Measurements from ENCODE around the gene C17orf113.

The C17orf113 gene

DNA sequence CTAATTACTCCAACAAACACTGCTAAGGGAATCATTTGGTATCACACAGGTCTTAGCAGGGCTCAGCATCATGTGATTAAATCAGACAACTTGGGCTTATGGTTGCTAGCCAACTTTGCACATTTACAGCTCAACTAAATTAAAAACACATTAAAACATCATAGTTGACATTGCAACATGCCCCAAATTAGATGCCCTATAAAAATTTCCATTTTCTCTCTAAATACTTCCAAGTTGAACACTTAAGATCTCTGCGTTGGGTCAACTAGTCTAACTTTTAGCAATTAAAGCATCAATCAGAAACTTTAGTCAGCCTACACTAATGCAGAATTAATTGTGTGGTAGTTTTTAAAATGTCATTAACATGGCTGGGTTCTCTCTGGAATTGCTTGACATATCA, 45.2 kb downstream of the C17orf113 start:
- TF ChIP-seq, protein P1, sequence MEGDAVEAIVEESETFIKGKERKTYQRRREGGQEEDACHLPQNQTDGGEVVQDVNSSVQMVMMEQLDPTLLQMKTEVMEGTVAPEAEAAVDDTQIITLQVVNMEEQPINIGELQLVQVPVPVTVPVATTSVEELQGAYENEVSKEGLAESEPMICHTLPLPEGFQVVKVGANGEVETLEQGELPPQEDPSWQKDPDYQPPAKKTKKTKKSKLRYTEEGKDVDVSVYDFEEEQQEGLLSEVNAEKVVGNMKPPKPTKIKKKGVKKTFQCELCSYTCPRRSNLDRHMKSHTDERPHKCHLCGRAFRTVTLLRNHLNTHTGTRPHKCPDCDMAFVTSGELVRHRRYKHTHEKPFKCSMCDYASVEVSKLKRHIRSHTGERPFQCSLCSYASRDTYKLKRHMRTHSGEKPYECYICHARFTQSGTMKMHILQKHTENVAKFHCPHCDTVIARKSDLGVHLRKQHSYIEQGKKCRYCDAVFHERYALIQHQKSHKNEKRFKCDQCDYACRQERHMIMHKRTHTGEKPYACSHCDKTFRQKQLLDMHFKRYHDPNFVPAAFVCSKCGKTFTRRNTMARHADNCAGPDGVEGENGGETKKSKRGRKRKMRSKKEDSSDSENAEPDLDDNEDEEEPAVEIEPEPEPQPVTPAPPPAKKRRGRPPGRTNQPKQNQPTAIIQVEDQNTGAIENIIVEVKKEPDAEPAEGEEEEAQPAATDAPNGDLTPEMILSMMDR (IDR thresholded peaks at IDR 0.05; ENCODE audit: insufficient read depth, low read length, poor library complexity, severe bottlenecking) = no peak
- DNase-seq (ENCODE audit: extremely low read depth, insufficient read length) = no peak
- Histone ChIP-seq H3K4me3 (replicated peaks; ENCODE audit: low read depth, low read length) (no peak overlapping the region), H3K27me3 (replicated peaks; ENCODE audit: control insufficient read depth, insufficient read depth, low read length) (no peaks in the 10 kb centered on the region), H3K36me3 (ENCODE audit: control insufficient read depth, insufficient read depth, low read length) (no peaks in the 10 kb centered on the region; the same call in none of the 2 replicates)

GRCh38 chr17:42002792-42003301, 47.6 kb downstream of the C17orf113 start:
- H3K27me3 ChIP-seq (replicated peaks; ENCODE audit: control insufficient read depth, insufficient read depth, low read length) = no peaks in the 10 kb centered on the region
- H3K36me3 ChIP-seq (ENCODE audit: control insufficient read depth, insufficient read depth, low read length) = peaks cover 4% of the 10 kb centered on the region
- no peak overlapping the region for H3K4me3 ChIP-seq (replicated peaks; ENCODE audit: low read depth, low read length)
- no peak for DNase-seq (ENCODE audit: extremely low read depth, insufficient read length)
- TF ChIP-seq, protein P1 (IDR thresholded peaks at IDR 0.05; ENCODE audit: insufficient read depth, low read length, poor library complexity, severe bottlenecking) = no peak

DNA sequence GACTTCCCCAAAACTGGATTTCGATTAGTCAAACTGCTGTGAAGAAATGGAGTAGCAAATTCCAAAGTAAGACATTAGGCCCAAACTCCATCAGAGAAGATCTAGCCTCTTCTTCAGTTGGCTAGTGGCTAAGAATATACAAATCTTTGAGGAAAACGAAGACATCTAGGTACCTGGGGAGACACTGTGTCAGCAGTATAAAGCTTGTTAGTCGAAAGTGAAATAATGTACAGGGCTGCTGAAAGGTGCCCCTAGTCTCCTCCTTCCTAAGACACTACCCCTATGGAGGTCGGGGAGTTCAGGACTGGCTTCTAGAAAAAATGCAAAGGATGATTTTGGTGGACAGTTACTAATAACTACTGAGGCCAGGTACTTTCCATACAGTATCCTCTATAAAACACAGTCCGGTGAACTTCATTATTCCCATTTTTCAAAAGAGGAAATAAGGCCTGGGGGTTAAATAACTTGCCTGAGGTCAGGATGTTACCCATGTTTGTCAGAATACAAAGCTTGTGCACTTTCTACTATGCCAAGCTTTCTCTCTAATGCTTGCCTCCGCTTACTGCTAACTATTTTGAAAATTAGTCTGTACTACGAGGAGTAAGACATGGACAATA, 48.1 kb downstream of the C17orf113 start:
- H3K36me3 ChIP-seq (ENCODE audit: control insufficient read depth, insufficient read depth, low read length) = peaks cover 9% of the 10 kb centered on the region
- no peak for DNase-seq (ENCODE audit: extremely low read depth, insufficient read length)
- H3K4me3 ChIP-seq (replicated peaks; ENCODE audit: low read depth, low read length) = no peak overlapping the region
- H3K27me3 ChIP-seq (replicated peaks; ENCODE audit: control insufficient read depth, insufficient read depth, low read length) = no peaks in the 10 kb centered on the region
- TF ChIP-seq, protein P1 (IDR thresholded peaks at IDR 0.05; ENCODE audit: insufficient read depth, low read length, poor library complexity, severe bottlenecking) = no peak

- no peak for DNase-seq (ENCODE audit: extremely low read depth, insufficient read length)
- peaks cover 9% of the 10 kb centered on the region for H3K36me3 ChIP-seq (ENCODE audit: control insufficient read depth, insufficient read depth, low read length)
- TF ChIP-seq, protein P1 (IDR thresholded peaks at IDR 0.05; ENCODE audit: insufficient read depth, low read length, poor library complexity, severe bottlenecking) = no peak
- no peaks in the 10 kb centered on the region for H3K27me3 ChIP-seq (replicated peaks; ENCODE audit: control insufficient read depth, insufficient read depth, low read length)
- H3K4me3 ChIP-seq (replicated peaks; ENCODE audit: low read depth, low read length) = no peak overlapping the region
Measured at GRCh38 chr17:42001729-42002128, 48.7 kb downstream of the C17orf113 start.

GRCh38 chr17:42000413-42001133, 49.8 kb downstream of the C17orf113 start:
- Histone ChIP-seq H3K36me3 (ENCODE audit: control insufficient read depth, insufficient read depth, low read length) (peaks cover 12% of the 10 kb centered on the region), H3K27me3 (replicated peaks; ENCODE audit: control insufficient read depth, insufficient read depth, low read length) (no peaks in the 10 kb centered on the region), H3K4me3 (replicated peaks; ENCODE audit: low read depth, low read length) (no peak overlapping the region)
- DNase-seq (ENCODE audit: extremely low read depth, insufficient read length) = no peak
- TF ChIP-seq, protein P1 (IDR thresholded peaks at IDR 0.05; ENCODE audit: insufficient read depth, low read length, poor library complexity, severe bottlenecking) = no peak

Data from GM06990 (cell line).